GM19328 (cell line): ENCODE data around the gene RAB10.
"Not testable (repeated sequence)": the region's sequence is repeated elsewhere in the genome, so short reads cannot be mapped to it uniquely, and the experiment has no call there.

Source experiments
- ATAC-seq: cut with Tn5 transposase; IDR thresholded peaks from one replicate; pipeline ENCODE4 v1.9.1; 2021; ENCODE audit warnings: mild to moderate bottlenecking, moderate library complexity; ENCODE audit not compliant: unreplicated experiment

Gene RAB10

GRCh38 chr2:26033818-26034636 lies at the start of gene RAB10:
TSS of gene RAB10 (plus strand) at chr2:26034084. CDS start at chr2:26034609, 525 bp downstream.
- ATAC-seq = peak; percentile 94

GRCh38 chr2:25988134-25988533 lies 45.8 kb upstream of the RAB10 start:
- ATAC-seq = no peak

- ATAC-seq = no peak
These were observed 44.7 kb upstream of the RAB10 start for GRCh38 chr2:25989154-25989553.

- ATAC-seq = no peak
These were observed 41.9 kb upstream of the RAB10 start for GRCh38 chr2:25991965-25992364.

- no peak for ATAC-seq
These were observed 41.3 kb upstream of the RAB10 start for GRCh38 chr2:25992556-25992955.

GRCh38 chr2:25993049-25993448 lies 40.8 kb upstream of the RAB10 start:
- no peak for ATAC-seq

- ATAC-seq = no peak
These were observed 39.4 kb upstream of the RAB10 start for GRCh38 chr2:25994509-25994908.

- ATAC-seq = no peak
These were observed 37.0 kb upstream of the RAB10 start for GRCh38 chr2:25996844-25997243.

GRCh38 chr2:25998816-25999383 lies 35.0 kb upstream of the RAB10 start:
- ATAC-seq = not testable (repeated sequence)

- ATAC-seq = not testable (repeated sequence)
These were observed 34.5 kb upstream of the RAB10 start for GRCh38 chr2:25999406-25999805.

GRCh38 chr2:26000561-26001082 lies 33.3 kb upstream of the RAB10 start:
- ATAC-seq = no peak

- no peak for ATAC-seq
These were observed 32.0 kb upstream of the RAB10 start for GRCh38 chr2:26001743-26002351.

GRCh38 chr2:26002632-26003310 lies 31.1 kb upstream of the RAB10 start:
- ATAC-seq = no peak

GRCh38 chr2:26008095-26008494 lies 25.8 kb upstream of the RAB10 start:
- ATAC-seq = no peak

- ATAC-seq = no peak
These were observed 24.9 kb upstream of the RAB10 start for GRCh38 chr2:26008851-26009566.

GRCh38 chr2:26009567-26009963 lies 24.3 kb upstream of the RAB10 start:
- no peak for ATAC-seq

GRCh38 chr2:26010943-26011342 lies 22.9 kb upstream of the RAB10 start:
- ATAC-seq = no peak

- ATAC-seq = no peak
These were observed 22.3 kb upstream of the RAB10 start for GRCh38 chr2:26011609-26011989.

GRCh38 chr2:26011990-26012856 lies 21.7 kb upstream of the RAB10 start:
- ATAC-seq = no peak

GRCh38 chr2:26013668-26014067 lies 20.2 kb upstream of the RAB10 start:
- no peak for ATAC-seq
